ENCODE results near the gene BCL11B. TPM values are rescaled to one million over a fixed set of nuclear protein-coding genes. Genes with fewer than 3 reads are reported as not detected.

Gene BCL11B
- total RNA-seq, 1 donor from 2014 or later, result 48.2 TPM

- Mint-ChIP-seq H3K4me3 (peak overlapping the region; percentile 90), H3K27ac (peak overlapping the region; percentile 95), H3K36me3 (ENCODE audit: low read depth) (peaks cover 49% of the 10 kb centered on the region), H3K27me3 (no peaks in the 10 kb centered on the region), H3K9me3 (no peaks in the 10 kb centered on the region), H3K4me1 (peaks cover 77% of the 10 kb centered on the region)
- DNase-seq, result no peak
- intact Hi-C loops (cut with micrococcal nuclease), result loop anchor here (1.0 to 5.0 kb wide), 2 partner anchors 10 to 818 kb away; partner anchors contain the start of gene EVL
Measured at GRCh38 chr14:99249389-99249788, 22.6 kb downstream of the BCL11B start.

- Mint-ChIP-seq H3K27ac (peak overlapping the region; percentile 95), H3K4me1 (peaks cover 77% of the 10 kb centered on the region), H3K36me3 (ENCODE audit: low read depth) (peaks cover 51% of the 10 kb centered on the region), H3K4me3 (peak overlapping the region; percentile 90), H3K27me3 (no peaks in the 10 kb centered on the region), H3K9me3 (no peaks in the 10 kb centered on the region)
- peak; percentile 78 for DNase-seq
- intact Hi-C loops (cut with micrococcal nuclease), result loop anchor here (1.0 to 5.0 kb wide), 2 partner anchors 11 to 819 kb away; partner anchors contain the start of gene EVL
Measured at GRCh38 chr14:99248761-99249171, 23.2 kb downstream of the BCL11B start.

GRCh38 chr14:99247772-99248171 lies 24.2 kb downstream of the BCL11B start:
- peaks cover 77% of the 10 kb centered on the region for H3K4me1 Mint-ChIP-seq
- no peaks in the 10 kb centered on the region for H3K9me3 Mint-ChIP-seq
- peak overlapping the region; percentile 90 for H3K4me3 Mint-ChIP-seq
- intact Hi-C loops (cut with micrococcal nuclease), result loop anchor here (1.0 to 5.0 kb wide), 2 partner anchors 16 to 820 kb away; partner anchors contain the start of gene EVL
- H3K27me3 Mint-ChIP-seq, result no peaks in the 10 kb centered on the region
- no peak for DNase-seq
- peak overlapping the region; percentile 95 for H3K27ac Mint-ChIP-seq
- H3K36me3 Mint-ChIP-seq (ENCODE audit: low read depth), result peaks cover 42% of the 10 kb centered on the region

GRCh38 chr14:99247101-99247729 lies 24.8 kb downstream of the BCL11B start:
- H3K4me3 Mint-ChIP-seq, result peak overlapping the region; percentile 90
- H3K9me3 Mint-ChIP-seq, result no peaks in the 10 kb centered on the region
- DNase-seq, result peak; percentile 78
- H3K27ac Mint-ChIP-seq, result peak overlapping the region; percentile 95
- intact Hi-C loops (cut with micrococcal nuclease), result loop anchor here (1.0 to 5.0 kb wide), 2 partner anchors 16 to 820 kb away; partner anchors contain the start of gene EVL
- peaks cover 76% of the 10 kb centered on the region for H3K4me1 Mint-ChIP-seq
- H3K27me3 Mint-ChIP-seq, result no peaks in the 10 kb centered on the region
- peaks cover 41% of the 10 kb centered on the region for H3K36me3 Mint-ChIP-seq (ENCODE audit: low read depth)

- no peaks in the 10 kb centered on the region for H3K27me3 Mint-ChIP-seq
- peak overlapping the region; percentile 90 for H3K4me3 Mint-ChIP-seq
- intact Hi-C loops (cut with micrococcal nuclease), result loop anchor here (1.0 to 5.0 kb wide), 2 partner anchors 17 to 821 kb away; partner anchors contain the start of gene EVL
- peak; percentile 88 for DNase-seq
- peaks cover 78% of the 10 kb centered on the region for H3K4me1 Mint-ChIP-seq
- H3K9me3 Mint-ChIP-seq, result no peaks in the 10 kb centered on the region
- H3K36me3 Mint-ChIP-seq (ENCODE audit: low read depth), result peaks cover 37% of the 10 kb centered on the region
- peak overlapping the region; percentile 95 for H3K27ac Mint-ChIP-seq
Measured at GRCh38 chr14:99246536-99247097, 25.4 kb downstream of the BCL11B start.

- Mint-ChIP-seq H3K36me3 (ENCODE audit: low read depth) (peaks cover 32% of the 10 kb centered on the region), H3K27me3 (no peaks in the 10 kb centered on the region), H3K4me1 (peaks cover 77% of the 10 kb centered on the region), H3K27ac (peak overlapping the region; percentile 99), H3K4me3 (peak overlapping the region; percentile 90), H3K9me3 (no peaks in the 10 kb centered on the region)
- DNase-seq, result peak; percentile 80
- intact Hi-C loops (cut with micrococcal nuclease), result loop anchor here (5.0 kb wide), 1 partner anchor 821 kb away; the partner anchor contains the start of gene EVL
Measured at GRCh38 chr14:99245564-99246511, 26.2 kb downstream of the BCL11B start.

GRCh38 chr14:99244941-99245563 lies 26.9 kb downstream of the BCL11B start:
- DNase-seq, result no peak
- Mint-ChIP-seq H3K4me3 (peak overlapping the region; percentile 90), H3K27ac (peak overlapping the region; percentile 99), H3K9me3 (no peaks in the 10 kb centered on the region), H3K4me1 (peaks cover 76% of the 10 kb centered on the region), H3K27me3 (no peaks in the 10 kb centered on the region), H3K36me3 (ENCODE audit: low read depth) (peaks cover 29% of the 10 kb centered on the region)
- intact Hi-C loops (cut with micrococcal nuclease), result loop anchor here (5.0 kb wide), 1 partner anchor 822 kb away; the partner anchor contains the start of gene EVL

- DNase-seq, result peak; percentile 75
- Mint-ChIP-seq H3K27me3 (no peaks in the 10 kb centered on the region), H3K27ac (peak overlapping the region; percentile 99), H3K36me3 (ENCODE audit: low read depth) (peaks cover 31% of the 10 kb centered on the region), H3K4me1 (peaks cover 78% of the 10 kb centered on the region), H3K9me3 (no peaks in the 10 kb centered on the region), H3K4me3 (peak overlapping the region; percentile 90)
- intact Hi-C loops (cut with micrococcal nuclease), result no loop called here
Measured at GRCh38 chr14:99244367-99244901, 27.6 kb downstream of the BCL11B start.

- H3K36me3 Mint-ChIP-seq (ENCODE audit: low read depth), result peaks cover 30% of the 10 kb centered on the region
- peak overlapping the region; percentile 90 for H3K4me3 Mint-ChIP-seq
- H3K27me3 Mint-ChIP-seq, result no peaks in the 10 kb centered on the region
- peak; percentile 80 for DNase-seq
- H3K9me3 Mint-ChIP-seq, result no peaks in the 10 kb centered on the region
- peak overlapping the region; percentile 99 for H3K27ac Mint-ChIP-seq
- intact Hi-C loops (cut with micrococcal nuclease), result loop anchor here (1.0 kb wide), 2 partner anchors 8 to 10 kb away; no protein-coding TSS in a partner anchor
- H3K4me1 Mint-ChIP-seq, result peaks cover 79% of the 10 kb centered on the region
Measured at GRCh38 chr14:99242816-99243721, 28.9 kb downstream of the BCL11B start.

GRCh38 chr14:99242238-99242637 lies 29.8 kb downstream of the BCL11B start:
- Mint-ChIP-seq H3K27me3 (no peaks in the 10 kb centered on the region), H3K9me3 (no peaks in the 10 kb centered on the region), H3K36me3 (ENCODE audit: low read depth) (peaks cover 33% of the 10 kb centered on the region), H3K27ac (peak overlapping the region; percentile 99), H3K4me1 (peaks cover 79% of the 10 kb centered on the region), H3K4me3 (peak overlapping the region; percentile 90)
- intact Hi-C loops (cut with micrococcal nuclease), result no loop called here
- DNase-seq, result no peak

- Mint-ChIP-seq H3K27me3 (no peaks in the 10 kb centered on the region), H3K4me1 (peaks cover 78% of the 10 kb centered on the region), H3K9me3 (no peaks in the 10 kb centered on the region), H3K4me3 (peak overlapping the region; percentile 90), H3K27ac (peak overlapping the region; percentile 99), H3K36me3 (ENCODE audit: low read depth) (peaks cover 28% of the 10 kb centered on the region)
- DNase-seq, result peak; percentile 84
- intact Hi-C loops (cut with micrococcal nuclease), result loop anchor here (1.0 kb wide), 1 partner anchor 21 kb away; no protein-coding TSS in a partner anchor
Measured at GRCh38 chr14:99241325-99242010, 30.5 kb downstream of the BCL11B start.

Data from activated CD4-positive, alpha-beta T cell treated with anti-CD3 and anti-CD28 coated beads, Interleukin-2, amount 10 ng/mL, durations not matched to agents 24 days and 14 days (primary cell).